Neural cell (in vitro differentiated cells): ENCODE data around the gene STX4.

Experiments used
- CTCF ChIP-seq: fragments of 450-650 bp; IDR thresholded peaks from 2 replicates; pipeline ENCODE4 v1.5.1; 2014; ENCODE audit warnings: antibody characterized with exemption, mild to moderate bottlenecking, moderate library complexity; ENCODE audit not compliant: poor library complexity, severe bottlenecking
- EP300 ChIP-seq: fragments of 450-650 bp; conservative IDR thresholded peaks from 2 replicates; pipeline ENCODE4 v1.6.1; 2014; ENCODE audit warnings: antibody characterized with exemption, mild to moderate bottlenecking, moderate library complexity; ENCODE audit not compliant: poor library complexity, severe bottlenecking
- EZH2 ChIP-seq: fragments of 200-600, 300-800 bp; shearing (Covaris generic), sonication (generic); IDR thresholded peaks from 2 replicates; pipeline ENCODE4 v1.6.1; 2014; ENCODE audit warnings: antibody characterized with exemption, low read length, borderline replicate concordance, mild to moderate bottlenecking; ENCODE audit not compliant: insufficient read depth, poor library complexity, severe bottlenecking
- MXI1 ChIP-seq: fragments of 450-650 bp; conservative IDR thresholded peaks from 2 replicates; pipeline ENCODE4 v1.6.1; 2014; ENCODE audit warnings: antibody characterized with exemption, mild to moderate bottlenecking; ENCODE audit not compliant: poor library complexity, severe bottlenecking
- POLR2AphosphoS5 ChIP-seq: IDR thresholded peaks from 2 replicates; pipeline ENCODE4 v1.6.1; 2012
- TAF1 ChIP-seq: IDR thresholded peaks from 2 replicates; pipeline ENCODE4 v1.6.1; 2012; ENCODE audit warnings: low read depth

- TF ChIP-seq CTCF = no peak
- TF ChIP-seq EZH2 = no peak
- TF ChIP-seq POLR2AphosphoS5 = no peak
- no peak for TF ChIP-seq MXI1
- TF ChIP-seq TAF1 = no peak
- TF ChIP-seq EP300 = no peak
Observed at GRCh38 chr16:30991052-30991451, 42.3 kb upstream of the STX4 start.
